ENCODE measurements around the gene RBCK1.

The RBCK1 gene

DNA sequence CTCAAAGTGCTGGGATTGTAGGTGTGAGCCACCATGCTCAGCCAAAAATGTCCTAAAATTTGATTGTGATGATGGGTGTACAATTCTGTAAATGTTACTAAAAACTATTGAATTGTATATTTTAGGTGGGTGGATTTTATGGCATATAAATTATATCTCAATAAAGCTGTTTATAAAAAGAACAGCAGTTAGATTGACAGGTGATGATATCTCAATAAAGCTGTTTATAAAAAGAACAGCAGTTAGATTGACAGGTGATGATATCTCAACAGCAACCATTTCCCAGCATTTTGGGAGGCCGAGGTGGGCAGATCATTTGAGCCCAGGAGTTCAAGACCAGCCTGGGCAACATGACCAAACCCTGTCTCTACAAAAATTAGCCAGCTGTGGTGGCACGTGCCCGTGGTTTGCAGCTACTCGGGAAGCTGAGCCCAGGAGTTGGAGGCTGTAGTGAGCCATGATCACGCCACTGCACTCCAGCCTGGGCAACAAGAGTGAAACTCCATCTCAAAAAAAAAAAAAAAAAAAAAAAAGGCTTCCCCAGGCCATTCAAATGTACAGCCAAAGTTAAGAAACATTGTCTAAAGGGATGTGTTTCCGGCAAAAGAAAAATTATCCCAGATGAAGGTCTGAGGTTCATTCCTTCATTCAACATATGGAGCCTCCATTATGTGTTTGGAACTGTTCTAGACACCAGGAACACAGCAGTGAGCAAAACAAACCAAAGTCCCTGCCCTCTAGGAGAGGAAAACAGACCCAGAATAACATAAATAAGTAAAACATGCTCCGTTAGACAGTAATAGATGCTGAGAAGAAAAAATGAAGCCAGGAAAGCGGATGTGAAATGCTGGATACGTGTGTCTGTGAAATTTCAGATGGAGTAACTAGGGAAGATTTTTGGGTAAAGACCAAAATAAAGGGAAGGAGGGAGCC lies 1.6 kb upstream of the RBCK1 start:
- no peak for DNase-seq (ENCODE audit: low read depth, low spot score)
- no peak overlapping the region for H3K4me3 ChIP-seq (ENCODE audit: low read depth, low read length)
- CTCF ChIA-PET: interaction anchor here (1.0 to 1.4 kb wide), 3 partner anchors 19 to 51 kb away, joined by 3 to 9 read pairs (median 3); no protein-coding TSS in a partner anchor
- no peak for TF ChIP-seq CTCF (IDR thresholded peaks at IDR 0.05; ENCODE audit: insufficient read depth, low read length, missing control alignments)
- POLR2A ChIA-PET: interaction anchor here (1.0 kb wide), 2 partner anchors 26 to 46 kb away, joined by 3 to 6 read pairs; partner anchors contain the start of gene TRIB3

GRCh38 chr20:407133-407952 lies 756 bp upstream of the RBCK1 start:
- peak; percentile 27 for TF ChIP-seq CTCF (IDR thresholded peaks at IDR 0.05; ENCODE audit: insufficient read depth, low read length, missing control alignments)
- POLR2A ChIA-PET: interaction anchor here (0.6 to 1.0 kb wide), 4 partner anchors 21 to 55 kb away, joined by 3 to 6 read pairs (median 3); partner anchors contain the start of genes TBC1D20 and TRIB3

DNA sequence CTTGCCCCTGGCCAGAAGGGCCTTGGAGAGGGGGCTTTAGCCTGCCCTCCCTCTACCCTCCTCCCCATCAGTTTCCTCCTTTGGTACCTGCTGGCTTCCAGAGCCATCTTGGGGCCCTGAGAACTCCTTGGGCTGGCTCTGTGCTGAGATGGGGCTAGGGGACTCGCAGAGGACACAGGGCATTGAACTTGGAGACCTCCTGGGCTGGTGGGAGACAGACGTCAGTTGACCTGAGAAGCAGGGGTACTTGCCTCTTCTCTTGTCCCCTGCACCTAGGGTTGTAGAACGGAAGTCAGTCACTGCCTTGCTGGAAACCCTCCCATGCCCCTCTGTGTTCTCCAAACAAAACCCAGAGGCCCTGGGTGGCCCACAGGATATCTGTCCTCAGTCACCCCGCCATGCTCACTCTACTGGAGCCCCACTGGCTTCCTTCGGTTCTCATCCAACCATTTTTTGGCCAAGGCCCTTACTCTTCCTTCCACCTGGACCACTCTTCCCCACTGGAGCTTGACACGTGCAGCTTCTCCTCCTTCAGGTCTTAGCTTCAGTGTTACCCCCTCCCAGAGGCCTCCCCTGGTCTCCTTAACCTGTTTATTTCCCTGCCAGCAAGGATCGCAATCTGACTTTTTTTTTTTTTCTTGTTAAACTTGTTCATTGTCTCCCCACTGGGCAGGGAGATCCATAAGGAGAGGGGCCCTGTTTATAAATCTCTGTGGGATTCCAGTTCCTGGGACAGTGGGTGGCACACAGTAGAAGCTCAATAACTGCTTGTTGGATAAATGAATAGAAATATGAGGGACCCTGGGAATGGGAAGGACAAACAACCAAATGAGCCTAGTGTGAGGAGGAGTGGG lies 971 bp downstream of the RBCK1 start:
- CTCF ChIA-PET: interaction anchor here (0.8 to 2.1 kb wide), 4 partner anchors 22 to 56 kb away, joined by 3 to 8 read pairs (median 6); no protein-coding TSS in a partner anchor
- peak overlapping the region; percentile 95 for H3K4me3 ChIP-seq (ENCODE audit: low read depth, low read length)
- TF ChIP-seq CTCF (IDR thresholded peaks at IDR 0.05; ENCODE audit: insufficient read depth, low read length, missing control alignments): no peak
- DNase-seq (ENCODE audit: low read depth, low spot score): no peak
- POLR2A ChIA-PET: no interaction called here

More at GRCh38 chr20:407133-407952, 756 bp upstream of the RBCK1 start:
- peak overlapping the region; percentile 59 for H3K4me3 ChIP-seq (ENCODE audit: low read depth, low read length)
- no peak for DNase-seq (ENCODE audit: low read depth, low spot score)
- CTCF ChIA-PET: interaction anchor here (0.6 to 1.4 kb wide), 4 partner anchors 15 to 52 kb away, joined by 3 to 9 read pairs (median 3); no protein-coding TSS in a partner anchor

GRCh38 chr20:409697-410559 lies 1.8 kb downstream of the RBCK1 start:
- ChIA-PET CTCF (interaction anchor here (0.8 to 2.1 kb wide), 4 partner anchors 21 to 57 kb away, joined by 3 to 8 read pairs (median 6); no protein-coding TSS in a partner anchor), POLR2A (interaction anchor here (1.0 kb wide), 1 partner anchor 9 kb away, joined by 5 read pairs; no protein-coding TSS in a partner anchor)
- no peak for TF ChIP-seq CTCF (IDR thresholded peaks at IDR 0.05; ENCODE audit: insufficient read depth, low read length, missing control alignments)
- peak overlapping the region; percentile 95 for H3K4me3 ChIP-seq (ENCODE audit: low read depth, low read length)
- DNase-seq (ENCODE audit: low read depth, low spot score): no peak

DNA sequence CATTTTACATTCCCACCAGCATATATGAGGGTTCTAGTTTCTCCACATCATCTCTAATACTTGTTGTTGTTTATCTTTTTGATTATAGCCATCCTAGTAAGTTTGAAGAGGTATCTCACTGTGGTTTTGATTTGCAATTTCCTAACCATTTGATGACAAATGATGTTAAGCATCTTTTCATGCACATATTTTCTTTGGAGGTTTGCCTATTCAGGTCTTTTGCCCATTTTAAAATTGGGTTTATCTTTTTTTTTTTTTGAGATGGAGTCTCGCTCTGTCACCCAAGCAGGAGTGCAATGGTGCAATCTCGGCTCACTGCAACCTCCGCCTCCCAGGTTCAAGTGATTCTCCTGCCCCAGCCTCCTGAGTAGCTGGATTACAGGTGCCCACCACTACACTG lies 4.0 kb downstream of the RBCK1 start:
- POLR2A ChIA-PET: no interaction called here
- CTCF ChIA-PET: interaction anchor here (1.5 to 2.3 kb wide), 2 partner anchors 20 to 57 kb away, joined by 7 to 11 read pairs; no protein-coding TSS in a partner anchor
- TF ChIP-seq CTCF (IDR thresholded peaks at IDR 0.05; ENCODE audit: insufficient read depth, low read length, missing control alignments): no peak
- no peak overlapping the region for H3K4me3 ChIP-seq (ENCODE audit: low read depth, low read length)
- DNase-seq (ENCODE audit: low read depth, low spot score): no peak

Measured in AG04449 (cell line).